OCI-LY7 (cell line): ENCODE measurements around the gene CRIM1. TPM values are rescaled to one million over a fixed set of nuclear protein-coding genes. Genes with fewer than 3 reads are reported as not detected.

Experiments used
- BruUV-seq: library from RNA; stranded (reverse); fragments of 400-500 nt; replicated peaks from 2 replicates; lab custom pipeline; 2021; lab: Mats Ljungman, UMichigan
- CTCF ChIA-PET: fragments of 300-600 bp; sonication (Branson Sonifier 250); formaldehyde crosslinking; loops from one replicate; lab custom pipeline; 2022; ENCODE audit warnings: antibody characterized with exemption; ENCODE audit not compliant: unreplicated experiment; lab: Charles Lee
- POLR2A ChIA-PET: fragments of 300-600 bp; sonication (Branson Sonifier 250); formaldehyde crosslinking; loops from one replicate; lab custom pipeline; 2022; ENCODE audit warnings: antibody characterized with exemption; lab: Charles Lee
- DNase-seq: peaks from one replicate; pipeline ENCODE4 v3.0.0-alpha.2; 2015; ENCODE audit warnings: low spot score
- H2AFZ ChIP-seq: fragments of 200-600 bp; sonication (generic), shearing (Covaris generic); 2 replicates; pipeline ENCODE4 v1.6.1; 2014; ENCODE audit warnings: mild to moderate bottlenecking, antibody characterized with exemption, low read length, moderate library complexity
- H3K27ac ChIP-seq: fragments of 200-600 bp; sonication (generic); 2 replicates; pipeline ENCODE4 v1.5.1; 2014; ENCODE audit warnings: mixed run types, low read depth, mild to moderate bottlenecking, moderate library complexity, low read length, inconsistent platforms; ENCODE audit not compliant: poor library complexity, severe bottlenecking
- H3K36me3 ChIP-seq: fragments of 200-600 bp; sonication (generic); 2 replicates; pipeline ENCODE4 v1.6.1; 2014; ENCODE audit warnings: mild to moderate bottlenecking, antibody characterized with exemption, low read length, moderate library complexity, mixed read lengths; ENCODE audit not compliant: insufficient read depth
- H3K4me1 ChIP-seq: fragments of 200-600 bp; sonication (generic); 2 replicates; pipeline ENCODE4 v1.5.1; 2014; ENCODE audit warnings: mild to moderate bottlenecking, low read length; ENCODE audit not compliant: insufficient read depth, poor library complexity, severe bottlenecking
- H3K4me2 ChIP-seq: fragments of 200-600 bp; sonication (generic); 2 replicates; pipeline ENCODE4 v1.6.1; 2014; ENCODE audit warnings: mild to moderate bottlenecking, low read length
- H3K4me3 ChIP-seq: fragments of 200-600 bp; sonication (generic); 2 replicates; pipeline ENCODE4 v1.5.1; 2014; ENCODE audit warnings: mild to moderate bottlenecking, low read depth, low read length; ENCODE audit not compliant: poor library complexity, severe bottlenecking
- H3K79me2 ChIP-seq: fragments of 200-600 bp; sonication (generic); 2 replicates; pipeline ENCODE4 v1.6.1; 2016; ENCODE audit warnings: low read depth, mild to moderate bottlenecking, low read length, moderate library complexity, mixed read lengths; ENCODE audit not compliant: insufficient read depth
- H3K9me2 ChIP-seq: fragments of 200-600 bp; sonication (generic); 2 replicates; pipeline ENCODE4 v1.6.1; 2016; ENCODE audit warnings: mild to moderate bottlenecking, low read length, mixed read lengths; ENCODE audit not compliant: insufficient read depth
- H3K9me3 ChIP-seq: fragments of 200-600 bp; sonication (generic); 2 replicates; pipeline ENCODE4 v1.6.1; 2014; ENCODE audit warnings: mild to moderate bottlenecking, mixed run types, low read length, mixed read lengths
- H4K20me1 ChIP-seq: fragments of 200-600 bp; sonication (generic); 2 replicates; pipeline ENCODE4 v1.6.1; 2014; ENCODE audit warnings: mild to moderate bottlenecking, antibody characterized with exemption, low read length, moderate library complexity, mixed read lengths; ENCODE audit not compliant: insufficient read depth
- EZH2phosphoT487 ChIP-seq: fragments of 200-600 bp; sonication (generic); IDR thresholded peaks from 2 replicates; pipeline ENCODE4 v1.6.1; 2018; ENCODE audit warnings: low read depth, borderline replicate concordance, mild to moderate bottlenecking, mixed run types, antibody characterized with exemption, low read length, moderate library complexity, mixed read lengths
- intact Hi-C: fragments of 100-400 bp; cut with micrococcal nuclease; formaldehyde crosslinking; loops from one replicate; pipeline ENCODE4 v1.10.0; 2022; ENCODE audit not compliant: unreplicated experiment
- total RNA-seq, 2 experiments: library from RNA; depleted of rRNA in 1 of 2; stranded (reverse); fragments of >200 nt in 1 of 2; shearing (Covaris generic) in 1 of 2; gene quantifications; 2 replicates each; pipeline ENCODE4 v1.2.3, GENCODE V29; 2014 to 2022
- TF ChIP-seq, protein P1 (sequence below): fragments of 200-600 bp; sonication (generic); conservative IDR thresholded peaks from 2 replicates; pipeline ENCODE4 v1.5.1; 2014; ENCODE audit warnings: mild to moderate bottlenecking, antibody characterized with exemption, low read length, moderate library complexity, mixed read lengths

The CRIM1 gene
- total RNA-seq, 2 experiments from 2014 or later: 37.0 to 47.4 TPM

DNA sequence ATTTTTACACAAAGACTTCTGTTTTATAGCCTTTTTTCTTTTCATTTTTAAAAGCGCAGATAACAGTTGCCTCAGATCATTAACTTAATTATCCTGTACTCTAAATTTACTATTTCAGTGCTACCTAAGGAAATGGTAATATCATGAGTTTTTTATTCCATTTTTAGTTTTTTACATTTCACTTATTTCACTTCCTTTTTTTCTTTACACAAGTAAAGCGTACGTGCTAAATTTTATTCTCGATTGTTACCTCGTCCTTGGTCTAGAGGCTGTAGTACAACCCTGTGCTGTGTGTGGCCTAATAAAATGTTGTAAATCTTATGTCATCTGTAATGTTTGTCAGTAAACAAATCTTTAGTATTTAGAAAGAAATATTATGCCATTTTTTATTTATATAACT lies 49.2 kb downstream of the CRIM1 start:
- ChIA-PET CTCF (no interaction called here), POLR2A (interaction anchor here (0.9 to 1.5 kb wide), 4 partner anchors 10 to 112 kb away, joined by 3 to 4 read pairs (median 3); no protein-coding TSS in a partner anchor)
- Histone ChIP-seq H3K9me2 (no peaks in the 10 kb centered on the region), H3K9me3 (no peaks in the 10 kb centered on the region), H2AFZ (peak overlapping the region; percentile 49; the same call in 1 of the 2 replicates), H3K4me1 (peaks cover 38% of the 10 kb centered on the region), H4K20me1 (no peaks in the 10 kb centered on the region), H3K36me3 (no peaks in the 10 kb centered on the region), H3K4me3 (peak overlapping the region; percentile 62), H3K27ac (peak overlapping the region; percentile 51), H3K4me2 (peak overlapping the region; percentile 81), H3K79me2 (peaks cover 9% of the 10 kb centered on the region; the same call in 1 of the 2 replicates)
- intact Hi-C loops: loop anchor here (2.0 kb wide), 1 partner anchor 48 kb away; no protein-coding TSS in a partner anchor
- TF ChIP-seq EZH2phosphoT487: no peak
- TF ChIP-seq, protein P1, sequence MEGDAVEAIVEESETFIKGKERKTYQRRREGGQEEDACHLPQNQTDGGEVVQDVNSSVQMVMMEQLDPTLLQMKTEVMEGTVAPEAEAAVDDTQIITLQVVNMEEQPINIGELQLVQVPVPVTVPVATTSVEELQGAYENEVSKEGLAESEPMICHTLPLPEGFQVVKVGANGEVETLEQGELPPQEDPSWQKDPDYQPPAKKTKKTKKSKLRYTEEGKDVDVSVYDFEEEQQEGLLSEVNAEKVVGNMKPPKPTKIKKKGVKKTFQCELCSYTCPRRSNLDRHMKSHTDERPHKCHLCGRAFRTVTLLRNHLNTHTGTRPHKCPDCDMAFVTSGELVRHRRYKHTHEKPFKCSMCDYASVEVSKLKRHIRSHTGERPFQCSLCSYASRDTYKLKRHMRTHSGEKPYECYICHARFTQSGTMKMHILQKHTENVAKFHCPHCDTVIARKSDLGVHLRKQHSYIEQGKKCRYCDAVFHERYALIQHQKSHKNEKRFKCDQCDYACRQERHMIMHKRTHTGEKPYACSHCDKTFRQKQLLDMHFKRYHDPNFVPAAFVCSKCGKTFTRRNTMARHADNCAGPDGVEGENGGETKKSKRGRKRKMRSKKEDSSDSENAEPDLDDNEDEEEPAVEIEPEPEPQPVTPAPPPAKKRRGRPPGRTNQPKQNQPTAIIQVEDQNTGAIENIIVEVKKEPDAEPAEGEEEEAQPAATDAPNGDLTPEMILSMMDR: peak; percentile 13; the same call in 1 of the 2 replicates
- peak; percentile 59 for DNase-seq
- BruUV-seq: no TSS peak

DNA sequence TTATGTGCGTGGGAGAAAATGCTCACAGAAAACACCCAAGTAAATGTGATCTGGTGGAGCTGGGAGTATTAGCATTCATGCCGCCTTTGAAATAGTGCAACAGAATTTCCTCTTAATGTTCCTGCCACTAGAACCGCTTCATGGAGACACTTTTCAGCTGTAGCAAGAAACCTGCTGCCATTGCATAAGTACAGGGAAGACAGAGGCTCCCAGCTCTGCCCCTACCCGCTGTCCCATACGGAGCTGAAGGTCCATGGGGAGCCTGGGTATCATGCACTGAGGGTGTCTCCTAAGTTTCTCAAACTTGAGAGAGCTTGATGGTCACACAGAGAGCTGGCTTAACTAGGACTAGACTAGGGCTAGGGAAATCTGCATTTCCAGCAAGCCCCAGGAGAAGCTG lies 49.6 kb downstream of the CRIM1 start:
- Histone ChIP-seq H3K9me3 (no peaks in the 10 kb centered on the region), H3K4me1 (peaks cover 42% of the 10 kb centered on the region), H3K4me2 (peak overlapping the region; percentile 81), H3K79me2 (peaks cover 13% of the 10 kb centered on the region; the same call in 1 of the 2 replicates), H3K9me2 (no peaks in the 10 kb centered on the region), H3K4me3 (peak overlapping the region; percentile 62), H3K27ac (peak overlapping the region; percentile 51), H4K20me1 (no peaks in the 10 kb centered on the region), H3K36me3 (no peaks in the 10 kb centered on the region), H2AFZ (no peak overlapping the region)
- BruUV-seq: no TSS peak
- ChIA-PET POLR2A (interaction anchor here (0.9 to 1.5 kb wide), 3 partner anchors 9 to 111 kb away, joined by 3 read pairs; no protein-coding TSS in a partner anchor), CTCF (no interaction called here)
- intact Hi-C loops: loop anchor here (2.0 kb wide), 1 partner anchor 48 kb away; no protein-coding TSS in a partner anchor
- DNase-seq: no peak
- TF ChIP-seq EZH2phosphoT487: no peak
- TF ChIP-seq, protein P1: no peak

GRCh38 chr2:36406296-36406695 lies 50.7 kb downstream of the CRIM1 start:
- DNase-seq: no peak
- no peaks in the 10 kb centered on the region for H4K20me1 ChIP-seq
- H3K36me3 ChIP-seq: no peaks in the 10 kb centered on the region
- no peak overlapping the region for H2AFZ ChIP-seq
- no peak overlapping the region for H3K27ac ChIP-seq
- BruUV-seq: no TSS peak
- H3K9me2 ChIP-seq: no peaks in the 10 kb centered on the region
- no peak overlapping the region for H3K4me3 ChIP-seq
- H3K9me3 ChIP-seq: no peaks in the 10 kb centered on the region
- no peak for TF ChIP-seq EZH2phosphoT487
- TF ChIP-seq, protein P1: no peak
- ChIA-PET CTCF (no interaction called here), POLR2A (interaction anchor here (0.6 to 1.8 kb wide), 7 partner anchors 10 to 645 kb away, joined by 3 to 8 read pairs (median 4); no protein-coding TSS in a partner anchor)
- intact Hi-C loops: no loop called here
- H3K4me2 ChIP-seq: no peak overlapping the region
- H3K79me2 ChIP-seq: peaks cover 15% of the 10 kb centered on the region; the same call in 1 of the 2 replicates
- H3K4me1 ChIP-seq: peaks cover 42% of the 10 kb centered on the region
